ENCODE data around the gene COL6A5.

DNA sequence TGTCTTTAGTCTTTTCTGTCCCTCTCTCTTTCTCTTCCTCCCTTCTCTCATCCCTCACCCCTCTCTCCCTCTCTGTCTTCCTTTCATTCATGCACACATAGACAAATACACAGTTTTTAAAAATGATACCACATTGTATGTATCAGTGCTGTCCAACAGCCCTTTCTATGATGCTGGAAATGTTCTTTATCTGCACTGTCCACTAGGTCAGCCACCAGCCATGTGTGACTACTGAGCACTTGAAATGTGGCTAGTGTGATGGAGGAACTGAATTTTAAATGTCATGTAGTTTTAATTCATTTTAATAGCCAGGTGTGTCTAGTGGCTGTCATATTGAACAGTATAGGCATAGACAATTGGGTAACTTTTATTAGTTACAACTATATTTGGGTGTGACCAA is 34.9 kb downstream of the COL6A5 start:
- TF ChIP-seq, protein P1, sequence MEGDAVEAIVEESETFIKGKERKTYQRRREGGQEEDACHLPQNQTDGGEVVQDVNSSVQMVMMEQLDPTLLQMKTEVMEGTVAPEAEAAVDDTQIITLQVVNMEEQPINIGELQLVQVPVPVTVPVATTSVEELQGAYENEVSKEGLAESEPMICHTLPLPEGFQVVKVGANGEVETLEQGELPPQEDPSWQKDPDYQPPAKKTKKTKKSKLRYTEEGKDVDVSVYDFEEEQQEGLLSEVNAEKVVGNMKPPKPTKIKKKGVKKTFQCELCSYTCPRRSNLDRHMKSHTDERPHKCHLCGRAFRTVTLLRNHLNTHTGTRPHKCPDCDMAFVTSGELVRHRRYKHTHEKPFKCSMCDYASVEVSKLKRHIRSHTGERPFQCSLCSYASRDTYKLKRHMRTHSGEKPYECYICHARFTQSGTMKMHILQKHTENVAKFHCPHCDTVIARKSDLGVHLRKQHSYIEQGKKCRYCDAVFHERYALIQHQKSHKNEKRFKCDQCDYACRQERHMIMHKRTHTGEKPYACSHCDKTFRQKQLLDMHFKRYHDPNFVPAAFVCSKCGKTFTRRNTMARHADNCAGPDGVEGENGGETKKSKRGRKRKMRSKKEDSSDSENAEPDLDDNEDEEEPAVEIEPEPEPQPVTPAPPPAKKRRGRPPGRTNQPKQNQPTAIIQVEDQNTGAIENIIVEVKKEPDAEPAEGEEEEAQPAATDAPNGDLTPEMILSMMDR (IDR thresholded peaks at IDR 0.05): no peak
- TF ChIP-seq EP300 (IDR thresholded peaks at IDR 0.05): no peak
- no peak for TF ChIP-seq POLR2AphosphoS5 (IDR thresholded peaks at IDR 0.05)
- no peak for TF ChIP-seq POLR2A (IDR thresholded peaks at IDR 0.05)

Data from suprapubic skin (tissue), 4 donors.